ENCODE results near the gene MTCL1. TPM values are rescaled to one million over a fixed set of nuclear protein-coding genes. Genes with fewer than 3 reads are reported as not detected.
A peak's percentile ranks its signal among the peaks of the same experiment; 100 is the strongest.

MTCL1 gene
- total RNA-seq, 1 experiment from 2014 or later = 297 TPM

- Mint-ChIP-seq H3K4me3 (ENCODE audit: low read depth, unreplicated experiment) (peak overlapping the region; percentile 92), H3K4me1 (ENCODE audit: low read depth, unreplicated experiment) (peaks cover 36% of the 10 kb centered on the region), H3K27ac (ENCODE audit: unreplicated experiment) (peak overlapping the region; percentile 90), H3K27me3 (ENCODE audit: unreplicated experiment) (no peaks in the 10 kb centered on the region), H3K9me3 (ENCODE audit: low read depth, unreplicated experiment) (no peaks in the 10 kb centered on the region), H3K36me3 (ENCODE audit: insufficient read depth, unreplicated experiment) (peaks cover 68% of the 10 kb centered on the region)
- CTCF ChIA-PET = interaction anchor here (1.7 kb wide), 1 partner anchor 13 kb away, joined by 4 read pairs; no protein-coding TSS in a partner anchor
- intact Hi-C loops (cut with micrococcal nuclease; ENCODE audit: unreplicated experiment) = loop anchor here (5.0 to 10.0 kb wide), 4 partner anchors 38 to 425 kb away; partner anchors contain the start of gene ANKRD12
- no TSS peak for BruUV-seq (replicated peaks)
- TF ChIP-seq CTCF (IDR thresholded peaks at IDR 0.05; ENCODE audit: unreplicated experiment) = no peak
- DNase-seq = no peak
Observed at GRCh38 chr18:8709248-8710059, 4.1 kb downstream of the MTCL1 start.

GRCh38 chr18:8711736-8712135 lies 6.4 kb downstream of the MTCL1 start:
- peaks cover 77% of the 10 kb centered on the region for H3K36me3 Mint-ChIP-seq (ENCODE audit: insufficient read depth, unreplicated experiment)

GRCh38 chr18:8713691-8714090 lies 8.3 kb downstream of the MTCL1 start:
- Mint-ChIP-seq H3K4me1 (ENCODE audit: low read depth, unreplicated experiment) (peaks cover 56% of the 10 kb centered on the region), H3K9me3 (ENCODE audit: low read depth, unreplicated experiment) (no peaks in the 10 kb centered on the region), H3K36me3 (ENCODE audit: insufficient read depth, unreplicated experiment) (peaks cover 74% of the 10 kb centered on the region), H3K27me3 (ENCODE audit: unreplicated experiment) (no peaks in the 10 kb centered on the region), H3K4me3 (ENCODE audit: low read depth, unreplicated experiment) (no peak overlapping the region), H3K27ac (ENCODE audit: unreplicated experiment) (no peak overlapping the region)
- no TSS peak for BruUV-seq (replicated peaks)
- no peak for DNase-seq
- no peak for TF ChIP-seq CTCF (IDR thresholded peaks at IDR 0.05; ENCODE audit: unreplicated experiment)
- CTCF ChIA-PET = interaction anchor here (0.6 to 1.5 kb wide), 2 partner anchors 15 to 23 kb away, joined by 5 to 6 read pairs; no protein-coding TSS in a partner anchor
- intact Hi-C loops (cut with micrococcal nuclease; ENCODE audit: unreplicated experiment) = no loop called here

More at GRCh38 chr18:8711736-8712135, 6.4 kb downstream of the MTCL1 start:
- Mint-ChIP-seq H3K9me3 (ENCODE audit: low read depth, unreplicated experiment) (no peaks in the 10 kb centered on the region), H3K4me1 (ENCODE audit: low read depth, unreplicated experiment) (peaks cover 49% of the 10 kb centered on the region), H3K27me3 (ENCODE audit: unreplicated experiment) (no peaks in the 10 kb centered on the region), H3K27ac (ENCODE audit: unreplicated experiment) (peak overlapping the region; percentile 74), H3K4me3 (ENCODE audit: low read depth, unreplicated experiment) (peak overlapping the region; percentile 36)
- CTCF ChIA-PET = no interaction called here
- no TSS peak for BruUV-seq (replicated peaks)
- DNase-seq = no peak
- no peak for TF ChIP-seq CTCF (IDR thresholded peaks at IDR 0.05; ENCODE audit: unreplicated experiment)
- intact Hi-C loops (cut with micrococcal nuclease; ENCODE audit: unreplicated experiment) = no loop called here

- peaks cover 49% of the 10 kb centered on the region for H3K4me1 Mint-ChIP-seq (ENCODE audit: low read depth, unreplicated experiment)
Observed at GRCh38 chr18:8715599-8715998, 10.2 kb downstream of the MTCL1 start.

More at GRCh38 chr18:8715599-8715998, 10.2 kb downstream of the MTCL1 start:
- DNase-seq = no peak
- no peak overlapping the region for H3K27ac Mint-ChIP-seq (ENCODE audit: unreplicated experiment)
- H3K4me3 Mint-ChIP-seq (ENCODE audit: low read depth, unreplicated experiment) = no peak overlapping the region
- TF ChIP-seq CTCF (IDR thresholded peaks at IDR 0.05; ENCODE audit: unreplicated experiment) = no peak
- CTCF ChIA-PET = interaction anchor here (0.7 kb wide), 1 partner anchor 274 kb away, joined by 5 read pairs; no protein-coding TSS in a partner anchor
- intact Hi-C loops (cut with micrococcal nuclease; ENCODE audit: unreplicated experiment) = no loop called here
- BruUV-seq (replicated peaks) = no TSS peak
- no peaks in the 10 kb centered on the region for H3K9me3 Mint-ChIP-seq (ENCODE audit: low read depth, unreplicated experiment)
- peaks cover 62% of the 10 kb centered on the region for H3K36me3 Mint-ChIP-seq (ENCODE audit: insufficient read depth, unreplicated experiment)
- no peaks in the 10 kb centered on the region for H3K27me3 Mint-ChIP-seq (ENCODE audit: unreplicated experiment)

All from Calu3 (cell line).